H1 (cell line): ENCODE data around the gene CAMTA1. TPM values are rescaled to one million over a fixed set of nuclear protein-coding genes. Genes with fewer than 3 reads are reported as not detected.

Source experiments
- CTCF ChIA-PET: fragments of 300-600 bp; sonication (Branson Sonifier 250); formaldehyde crosslinking; loops from one replicate; lab custom pipeline; 2021; ENCODE audit not compliant: partially characterized antibody; lab: Charles Lee
- POLR2A ChIA-PET: fragments of 300-600 bp; sonication (Branson Sonifier 250); formaldehyde crosslinking; loops from one replicate; lab custom pipeline; 2021; ENCODE audit warnings: inconsistent platforms; ENCODE audit not compliant: partially characterized antibody; lab: Charles Lee
- DNase-seq, 2 experiments: peaks; one replicate each; pipeline versions ENCODE4 v3.0.0 to v3.0.0-alpha.2; 2010 to 2022; ENCODE audit warnings: low spot score in 2 of 2, low read depth in 1 of 2, mixed read lengths in 1 of 2
- FAIRE-seq: peaks from 2 replicates; lab custom pipeline; 2011; peaks lifted over from hg19 to GRCh38; lab: Jason Lieb, UNC
- H2AFZ ChIP-seq: 2 replicates; pipeline ENCODE4 v1.8.1; 2012; ENCODE audit warnings: low read length, inconsistent platforms
- H2AK5ac ChIP-seq: 2 replicates; pipeline ENCODE4 v1.6.1; 2013; ENCODE audit warnings: low read depth, low read length
- H2BK120ac ChIP-seq: replicated peaks from 2 replicates; pipeline ENCODE3; 2013; ENCODE audit warnings: low read depth, low read length, inconsistent platforms
- H2BK12ac ChIP-seq: 2 replicates; pipeline ENCODE4 v1.6.1; 2013; ENCODE audit warnings: low read depth, low read length
- H2BK15ac ChIP-seq: 2 replicates; pipeline ENCODE4 v1.6.1; 2013; ENCODE audit warnings: low read length
- H2BK20ac ChIP-seq: 2 replicates; pipeline ENCODE4 v1.6.1; 2013; ENCODE audit warnings: low read length
- H2BK5ac ChIP-seq: 2 replicates; pipeline ENCODE4 v1.6.1; 2013; ENCODE audit warnings: low read depth, low read length
- H3K14ac ChIP-seq: 2 replicates; pipeline ENCODE4 v1.6.1; 2013; ENCODE audit warnings: inconsistent platforms; ENCODE audit not compliant: insufficient read length
- H3K18ac ChIP-seq: 2 replicates; pipeline ENCODE4 v1.6.1; 2013; ENCODE audit warnings: low read length; ENCODE audit errors: extremely low read depth
- H3K23ac ChIP-seq: 2 replicates; pipeline ENCODE4 v1.6.1; 2013; ENCODE audit warnings: inconsistent platforms; ENCODE audit not compliant: insufficient read length
- H3K23me2 ChIP-seq: 2 replicates; pipeline ENCODE4 v1.6.1; 2013; ENCODE audit warnings: low read depth, low read length
- H3K27ac ChIP-seq: 2 replicates; pipeline ENCODE4 v1.6.1; 2011; ENCODE audit warnings: low read depth, low read length, inconsistent platforms
- H3K27me3 ChIP-seq, 4 experiments: replicated peaks in 1 of 4; 1 replicate in 1 of 4; 2 replicates in 3 of 4; pipeline versions ENCODE4 v1.6.1 to v1.8.1; 2011 to 2013; ENCODE audit warnings: low read length in 3 of 4, mild to moderate bottlenecking in 3 of 4, inconsistent platforms in 2 of 4, mixed read lengths in 2 of 4, moderate library complexity in 1 of 4; ENCODE audit not compliant: control insufficient read depth in 3 of 4, insufficient read depth in 3 of 4; ENCODE audit errors: extremely low read depth in 1 of 4
- H3K36me3 ChIP-seq, 4 experiments: 2 replicates each; pipeline versions ENCODE4 v1.6.1 to v1.8.1; 2011 to 2013; ENCODE audit warnings: mild to moderate bottlenecking in 4 of 4, low read length in 3 of 4, moderate library complexity in 2 of 4, control low read depth in 1 of 4, inconsistent platforms in 1 of 4; ENCODE audit not compliant: insufficient read depth in 4 of 4, control insufficient read depth in 2 of 4
- H3K4ac ChIP-seq: replicated peaks from 2 replicates; pipeline ENCODE3; 2013; ENCODE audit warnings: low read length, low read depth, mixed read lengths, inconsistent platforms; ENCODE audit not compliant: insufficient read length
- H3K4me1 ChIP-seq, 4 experiments: replicated peaks in 1 of 4; 1 replicate in 1 of 4; 2 replicates in 3 of 4; pipeline versions ENCODE4 v1.6.1 to v1.8.1; 2011 to 2013; ENCODE audit warnings: low read length in 3 of 4, inconsistent platforms in 2 of 4, mixed read lengths in 1 of 4; ENCODE audit not compliant: insufficient read depth in 4 of 4, control insufficient read depth in 3 of 4
- H3K4me2 ChIP-seq, 2 experiments: 2 replicates each; pipeline versions ENCODE4 v1.6.1 to v1.8.1; 2011 to 2013; ENCODE audit warnings: low read depth in 2 of 2, low read length in 2 of 2, control low read depth in 1 of 2, inconsistent platforms in 1 of 2, mild to moderate bottlenecking in 1 of 2; ENCODE audit not compliant: insufficient read depth in 1 of 2
- H3K4me3 ChIP-seq, 4 experiments: fragments of 200-600, 300-600 bp in 1 of 4; sonication (generic), shearing (Covaris generic), sonication (Bioruptor Twin) in 1 of 4; 2 replicates each; pipeline versions ENCODE4 v1.5.1 to v1.8.1; 2011 to 2016; ENCODE audit warnings: low read length in 4 of 4, low read depth in 3 of 4, control low read depth in 2 of 4, inconsistent platforms in 2 of 4, mild to moderate bottlenecking in 2 of 4, mixed read lengths in 1 of 4, moderate library complexity in 1 of 4; ENCODE audit not compliant: insufficient read depth in 2 of 4; ENCODE audit errors: extremely low read depth in 1 of 4
- H3K56ac ChIP-seq: replicated peaks from 2 replicates; pipeline ENCODE3; 2013; ENCODE audit warnings: low read depth, mild to moderate bottlenecking, mixed read lengths, low read length, inconsistent platforms; ENCODE audit not compliant: insufficient read length
- H3K79me1 ChIP-seq: 2 replicates; pipeline ENCODE4 v1.6.1; 2013; ENCODE audit warnings: low read depth, low read length, control low read depth
- H3K79me2 ChIP-seq, 2 experiments: 2 replicates each; pipeline versions ENCODE4 v1.6.1 to v1.8.1; 2012 to 2013; ENCODE audit warnings: low read length in 2 of 2, mild to moderate bottlenecking in 2 of 2, inconsistent platforms in 1 of 2; ENCODE audit not compliant: insufficient read depth in 2 of 2, control insufficient read depth in 1 of 2
- H3K9ac ChIP-seq, 4 experiments: replicated peaks in 1 of 4; 1 replicate in 1 of 4; 2 replicates in 3 of 4; pipeline versions ENCODE4 v1.6.1 to v1.8.1; 2011 to 2013; ENCODE audit warnings: low read depth in 3 of 4, low read length in 3 of 4, control low read depth in 2 of 4, mild to moderate bottlenecking in 2 of 4, moderate library complexity in 2 of 4, inconsistent platforms in 1 of 4; ENCODE audit errors: extremely low read depth in 1 of 4
- H3K9me3 ChIP-seq, 2 experiments: 2 replicates each; pipeline versions ENCODE4 v1.6.1 to v1.8.1; 2012 to 2013; ENCODE audit warnings: mild to moderate bottlenecking in 2 of 2, moderate library complexity in 2 of 2, control low read depth in 1 of 2, inconsistent platforms in 1 of 2, low read depth in 1 of 2, low read length in 1 of 2, mixed read lengths in 1 of 2; ENCODE audit not compliant: insufficient read depth in 2 of 2
- H4K20me1 ChIP-seq, 2 experiments: replicated peaks in 1 of 2; 2 replicates each; pipeline versions ENCODE3 to v1.8.1; 2011 to 2013; ENCODE audit warnings: inconsistent platforms in 2 of 2, low read length in 2 of 2, mild to moderate bottlenecking in 1 of 2; ENCODE audit not compliant: insufficient read depth in 2 of 2, control insufficient read depth in 1 of 2
- H4K5ac ChIP-seq: 2 replicates; pipeline ENCODE4 v1.6.1; 2013; ENCODE audit warnings: low read length, low read depth, mixed read lengths, inconsistent platforms; ENCODE audit not compliant: insufficient read length
- H4K8ac ChIP-seq: 2 replicates; pipeline ENCODE4 v1.8.0; 2013; ENCODE audit warnings: mild to moderate bottlenecking, moderate library complexity, low read length, inconsistent platforms; ENCODE audit not compliant: insufficient read depth; ENCODE audit errors: extremely low read depth
- H4K91ac ChIP-seq: replicated peaks from 2 replicates; pipeline ENCODE3; 2013; ENCODE audit warnings: low read length, mixed read lengths, inconsistent platforms; ENCODE audit not compliant: insufficient read length
- ATF2 ChIP-seq: IDR thresholded peaks from 2 replicates; pipeline ENCODE4 v1.6.1; 2012; ENCODE audit warnings: low read length, inconsistent platforms
- HDAC2 ChIP-seq, 2 experiments: fragments of 300-600 bp in 1 of 2; sonication (generic) in 1 of 2; IDR thresholded peaks; 2 replicates each; pipeline ENCODE4 v1.6.1; 2011 to 2012; ENCODE audit warnings: low read depth in 2 of 2, low read length in 2 of 2, mild to moderate bottlenecking in 2 of 2, moderate library complexity in 2 of 2, borderline replicate concordance in 1 of 2, inconsistent platforms in 1 of 2
- JUN ChIP-seq: IDR thresholded peaks from 2 replicates; pipeline ENCODE4 v1.6.1; 2011; ENCODE audit warnings: low read depth, mild to moderate bottlenecking, improper control_type of control experiment, low read length
- JUND ChIP-seq: IDR thresholded peaks from 2 replicates; pipeline ENCODE4 v1.6.1; 2011; ENCODE audit warnings: mild to moderate bottlenecking, improper control_type of control experiment, low read length
- POLR2AphosphoS5 ChIP-seq: IDR thresholded peaks from 2 replicates; pipeline ENCODE4 v1.6.1; 2011; ENCODE audit warnings: low read depth, low read length
- SIRT6 ChIP-seq: IDR thresholded peaks from one replicate; pipeline ENCODE4 v1.7.1; 2012; ENCODE audit warnings: low read length, inconsistent platforms
- YY1 ChIP-seq: IDR thresholded peaks from 2 replicates; pipeline ENCODE4 v1.6.1; 2011; ENCODE audit warnings: low read depth, mild to moderate bottlenecking, low read length
- WGBS, 2 experiments: shearing (Covaris generic) in 1 of 2; methylation state at CpG; one replicate each; pipeline versions ENCODE4 v1.1.6 to v1.1.7; 2013 to 2015; ENCODE audit warnings: low lambda C conversion rate in 2 of 2, mixed read lengths in 2 of 2, inconsistent platforms in 1 of 2, low coverage in 1 of 2, missing lambda C conversion rate in 1 of 2; ENCODE audit not compliant: insufficient replicate concordance in 2 of 2, insufficient coverage in 1 of 2, insufficient read length in 1 of 2; ENCODE audit errors: extremely low coverage in 1 of 2, missing lambda C conversion rate in 1 of 2; 5-methylcytosine and 5-hydroxymethylcytosine counted together
- polyA plus RNA-seq, 7 experiments: library from polyadenylated mRNA; depleted of rRNA in 3 of 7; stranded (reverse) in 5 of 7; unstranded in 2 of 7; fragments of >200 nt in 5 of 7; fragments of 200-250 nt in 2 of 7; gene quantifications; 1 replicate in 5 of 7; 2 replicates in 1 of 7; 4 replicates in 1 of 7; pipeline versions ENCODE4 v1.2.1 to v1.2.3, GENCODE V29; 2011 to 2013; ENCODE audit warnings: missing spikeins in 2 of 7, mixed read lengths in 2 of 7
- total RNA-seq: library from RNA; stranded (reverse); fragmentation: NEBNext Ultra II Directional; extraction: Animal tissue kit (Norgen Biotek cat#: 25700); gene quantifications from 2 replicates; pipeline ENCODE4 v1.2.1, GENCODE V29; 2021

The CAMTA1 gene
- total and polyA plus RNA-seq, 2 of the 8 experiments (the other 6 are each of a cell fraction or from before 2014, with no cell fraction given), result 65.0 to 119 TPM

DNA sequence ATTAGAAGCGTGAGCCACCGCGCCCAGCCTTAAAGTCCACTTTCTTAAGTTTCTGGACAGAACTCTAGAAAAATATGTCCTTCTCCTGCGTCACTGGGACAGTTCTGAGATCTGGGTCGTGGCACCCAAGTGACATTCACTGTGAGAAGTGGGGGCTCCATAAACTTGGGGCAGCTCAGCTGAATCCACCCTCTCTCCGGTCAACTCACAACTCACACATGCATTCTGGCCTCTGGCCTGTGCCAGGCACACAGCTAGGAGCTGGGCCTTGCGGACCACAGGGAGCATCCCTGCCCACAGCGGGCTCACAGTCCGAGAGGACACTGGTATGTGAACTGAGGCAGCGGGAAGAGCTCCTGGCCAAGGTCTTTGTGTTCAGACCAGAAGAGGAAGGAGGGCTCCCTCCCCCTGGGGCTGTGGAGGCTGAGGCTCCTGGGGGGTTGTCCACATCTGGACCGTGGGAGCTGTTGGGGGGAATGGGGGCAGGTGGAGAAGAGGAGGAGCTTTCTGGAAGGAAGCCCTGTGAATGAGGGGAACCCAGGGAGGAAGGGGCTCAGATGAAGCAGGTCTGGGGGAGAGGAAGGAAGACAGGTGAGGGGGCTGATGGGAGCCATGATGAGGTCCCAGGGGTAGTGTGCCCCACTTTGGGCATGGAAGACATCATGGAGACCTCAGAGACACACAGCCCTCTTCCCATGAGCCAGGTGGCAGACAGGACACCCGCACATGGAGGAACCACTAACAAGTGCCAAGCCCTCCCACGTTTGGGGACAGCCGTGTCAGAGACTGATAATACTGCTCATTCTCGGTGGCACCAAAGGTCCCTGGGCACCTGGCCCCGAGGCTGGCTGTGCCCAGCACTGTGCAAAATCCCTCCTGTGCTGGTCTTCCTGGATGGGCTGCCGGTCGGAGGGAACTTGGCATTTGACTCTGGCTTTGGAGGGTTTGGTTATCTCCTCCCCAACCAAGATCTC is 794.9 kb downstream of the CAMTA1 start:
- POLR2A ChIA-PET, result no interaction called here
- TF ChIP-seq ATF2, result no peak
- TF ChIP-seq YY1, result no peak
- no peak for TF ChIP-seq JUN
- no peak for TF ChIP-seq JUND
- TF ChIP-seq SIRT6, result no peak
- no peak for TF ChIP-seq POLR2AphosphoS5
- TF ChIP-seq HDAC2 (IDR thresholded peaks at IDR 0.05; ENCODE audit: borderline replicate concordance in 1 of 2, low read depth in 2 of 2, low read length in 2 of 2), result no peak

More for the DNA sequence above, 794.9 kb downstream of the CAMTA1 start:
- H3K4me1 ChIP-seq, result peaks cover 0 to 8% (median 0%) of the 10 kb centered on the region in 4 experiments; a peak in 1 of 7 replicates
- H3K9me3 ChIP-seq, result no peaks in the 10 kb centered on the region
- CTCF ChIA-PET, result interaction anchor here (1.2 kb wide), 2 partner anchors 18 to 64 kb away, joined by 4 read pairs; no protein-coding TSS in a partner anchor
- no peak overlapping the region for H2AFZ ChIP-seq
- H3K27ac ChIP-seq, result no peak overlapping the region
- H3K79me1 ChIP-seq, result no peaks in the 10 kb centered on the region
- DNase-seq (no peak), FAIRE-seq (no peak)
- no peak overlapping the region for H2AK5ac ChIP-seq
- no peak overlapping the region for H2BK12ac ChIP-seq
- H3K79me2 ChIP-seq, result no peaks in the 10 kb centered on the region
- no peak overlapping the region for H3K18ac ChIP-seq
- no peak overlapping the region for H3K9ac ChIP-seq
- no peak overlapping the region for H3K14ac ChIP-seq
- no peak overlapping the region for H2BK5ac ChIP-seq
- H3K23me2 ChIP-seq, result no peaks in the 10 kb centered on the region
- no peak overlapping the region for H3K4me3 ChIP-seq
- H2BK120ac ChIP-seq, result no peak overlapping the region
- H3K4ac ChIP-seq, result no peak overlapping the region
- no peak overlapping the region for H2BK20ac ChIP-seq
- H3K56ac ChIP-seq, result no peak overlapping the region
- 92% methylated on average over 18 of the region's 18 CpGs; no CpG with 5 or more reads in 1 of the 2 experiments for WGBS, 2 experiments
- H3K4me2 ChIP-seq, result no peak overlapping the region
- no peak overlapping the region for H3K23ac ChIP-seq
- no peak overlapping the region for H4K5ac ChIP-seq
- no peaks in the 10 kb centered on the region; a peak in 1 of 7 replicates for H3K27me3 ChIP-seq
- no peaks in the 10 kb centered on the region for H3K36me3 ChIP-seq
- no peak overlapping the region for H4K91ac ChIP-seq
- 0 out of 2 replicates have a peak overlapping the region, but pooled peaks have one; percentile 7 for H4K8ac ChIP-seq
- no peak overlapping the region for H2BK15ac ChIP-seq
- no peaks in the 10 kb centered on the region for H4K20me1 ChIP-seq
